Gastrocnemius medialis (tissue), 4 donors: ENCODE results near the gene GDA.

Source experiments
- POLR2A ChIP-seq, 2 donors: fragments of 450-650 bp; IDR thresholded peaks; one replicate each; pipeline ENCODE4 v1.6.1; 2017; ENCODE audit warnings: antibody characterized with exemption in 2 of 2, mild to moderate bottlenecking in 2 of 2, moderate library complexity in 2 of 2
- TF ChIP-seq, protein P1 (sequence below), 5 experiments: fragments of 450-650 bp in 3 of 5; fragments of 200-600 bp in 2 of 5; sonication (generic) in 2 of 5; IDR thresholded peaks in 4 of 5; conservative IDR thresholded peaks in 1 of 5; 1 replicate in 4 of 5; 2 replicates in 1 of 5; pipeline ENCODE4 v1.5.1; 2016 to 2019; ENCODE audit warnings: antibody characterized with exemption in 5 of 5, mild to moderate bottlenecking in 3 of 5, moderate library complexity in 3 of 5

DNA sequence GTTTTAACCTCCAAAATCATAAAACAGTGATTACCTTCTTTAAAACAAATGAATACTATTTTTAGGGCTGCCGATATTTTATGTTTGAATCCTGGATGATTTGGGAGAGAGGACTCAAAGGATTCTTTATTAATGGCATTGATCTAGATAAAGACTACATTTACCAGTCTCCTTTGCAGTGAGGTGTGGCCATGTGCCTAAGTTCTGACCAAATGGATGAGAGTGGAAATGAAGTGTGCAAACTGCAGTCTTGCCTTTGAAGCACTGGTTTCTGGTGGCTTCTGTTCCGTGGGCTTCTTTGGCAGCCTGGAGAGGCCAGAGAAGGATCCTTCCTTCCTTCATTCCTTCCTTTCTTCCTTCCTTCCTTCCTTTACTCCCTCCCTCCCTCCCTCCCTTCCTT lies 24.3 kb upstream of the GDA start:
- TF ChIP-seq, protein P1, sequence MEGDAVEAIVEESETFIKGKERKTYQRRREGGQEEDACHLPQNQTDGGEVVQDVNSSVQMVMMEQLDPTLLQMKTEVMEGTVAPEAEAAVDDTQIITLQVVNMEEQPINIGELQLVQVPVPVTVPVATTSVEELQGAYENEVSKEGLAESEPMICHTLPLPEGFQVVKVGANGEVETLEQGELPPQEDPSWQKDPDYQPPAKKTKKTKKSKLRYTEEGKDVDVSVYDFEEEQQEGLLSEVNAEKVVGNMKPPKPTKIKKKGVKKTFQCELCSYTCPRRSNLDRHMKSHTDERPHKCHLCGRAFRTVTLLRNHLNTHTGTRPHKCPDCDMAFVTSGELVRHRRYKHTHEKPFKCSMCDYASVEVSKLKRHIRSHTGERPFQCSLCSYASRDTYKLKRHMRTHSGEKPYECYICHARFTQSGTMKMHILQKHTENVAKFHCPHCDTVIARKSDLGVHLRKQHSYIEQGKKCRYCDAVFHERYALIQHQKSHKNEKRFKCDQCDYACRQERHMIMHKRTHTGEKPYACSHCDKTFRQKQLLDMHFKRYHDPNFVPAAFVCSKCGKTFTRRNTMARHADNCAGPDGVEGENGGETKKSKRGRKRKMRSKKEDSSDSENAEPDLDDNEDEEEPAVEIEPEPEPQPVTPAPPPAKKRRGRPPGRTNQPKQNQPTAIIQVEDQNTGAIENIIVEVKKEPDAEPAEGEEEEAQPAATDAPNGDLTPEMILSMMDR (IDR thresholded peaks at IDR 0.05 in 4 of 5, conservative IDR thresholded peaks at IDR 0.05 in 1 of 5), result no peak
- no peak for TF ChIP-seq POLR2A (IDR thresholded peaks at IDR 0.05)
